Central memory CD8-positive, alpha-beta T cell (primary cell): ENCODE data around the gene S100A10.

Experiments
- ATAC-seq: fragments of 150-1000 bp; cut with Tn5 transposase; replicated peaks from 2 replicates; pipeline ENCODE4 v1.10.0; 2022; ENCODE audit warnings: mild to moderate bottlenecking, moderate FRiP score, moderate number of reproducible peaks; ENCODE audit not compliant: poor library complexity, severe bottlenecking; ENCODE audit errors: extremely low read depth
- DNase-seq, 2 donors: peaks; one replicate each; pipeline ENCODE4 v3.0.0; 2021; ENCODE audit warnings: low spot score in 2 of 2
- H3K27ac Mint-ChIP-seq: one replicate; pipeline ENCODE4 v1.8.0; 2022; ENCODE audit warnings: low read depth, mild to moderate bottlenecking, moderate library complexity, mixed read lengths
- H3K27me3 Mint-ChIP-seq: one replicate; pipeline ENCODE4 v1.8.0; 2022; ENCODE audit warnings: mixed read lengths
- H3K36me3 Mint-ChIP-seq: one replicate; pipeline ENCODE4 v1.8.0; 2022; ENCODE audit warnings: mild to moderate bottlenecking, moderate library complexity, mixed read lengths; ENCODE audit not compliant: insufficient read depth
- H3K4me1 Mint-ChIP-seq: one replicate; pipeline ENCODE4 v1.8.0; 2022; ENCODE audit warnings: mixed read lengths
- H3K4me3 Mint-ChIP-seq: one replicate; pipeline ENCODE4 v1.8.0; 2022; ENCODE audit warnings: mild to moderate bottlenecking, moderate library complexity, mixed read lengths
- H3K9me3 Mint-ChIP-seq: one replicate; pipeline ENCODE4 v1.8.0; 2022; ENCODE audit warnings: mixed read lengths

Gene S100A10

DNA sequence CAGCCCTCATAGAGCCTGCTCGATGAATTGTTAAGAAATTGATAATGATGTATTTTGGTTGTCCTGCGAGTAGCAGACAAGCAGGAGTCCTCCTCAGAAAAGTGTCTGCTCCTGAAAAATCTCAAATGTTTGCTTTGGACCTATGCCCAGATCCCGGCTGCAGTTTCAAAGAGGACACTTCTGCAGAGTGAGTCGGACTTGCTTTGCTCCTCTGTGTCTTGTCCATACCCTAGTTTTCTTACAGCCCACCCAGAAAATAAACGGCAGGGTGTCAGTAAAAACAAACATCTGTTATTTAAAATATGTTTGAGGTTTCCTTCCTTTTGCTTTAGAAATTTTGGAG lies 2.8 kb downstream of the S100A10 start:
- Mint-ChIP-seq H3K27ac (no peak overlapping the region), H3K9me3 (no peaks in the 10 kb centered on the region), H3K27me3 (no peaks in the 10 kb centered on the region), H3K4me1 (peaks cover 74% of the 10 kb centered on the region), H3K36me3 (peaks cover 32% of the 10 kb centered on the region), H3K4me3 (peak overlapping the region; percentile 98)
- DNase-seq (no peak), ATAC-seq (no peak)

DNA sequence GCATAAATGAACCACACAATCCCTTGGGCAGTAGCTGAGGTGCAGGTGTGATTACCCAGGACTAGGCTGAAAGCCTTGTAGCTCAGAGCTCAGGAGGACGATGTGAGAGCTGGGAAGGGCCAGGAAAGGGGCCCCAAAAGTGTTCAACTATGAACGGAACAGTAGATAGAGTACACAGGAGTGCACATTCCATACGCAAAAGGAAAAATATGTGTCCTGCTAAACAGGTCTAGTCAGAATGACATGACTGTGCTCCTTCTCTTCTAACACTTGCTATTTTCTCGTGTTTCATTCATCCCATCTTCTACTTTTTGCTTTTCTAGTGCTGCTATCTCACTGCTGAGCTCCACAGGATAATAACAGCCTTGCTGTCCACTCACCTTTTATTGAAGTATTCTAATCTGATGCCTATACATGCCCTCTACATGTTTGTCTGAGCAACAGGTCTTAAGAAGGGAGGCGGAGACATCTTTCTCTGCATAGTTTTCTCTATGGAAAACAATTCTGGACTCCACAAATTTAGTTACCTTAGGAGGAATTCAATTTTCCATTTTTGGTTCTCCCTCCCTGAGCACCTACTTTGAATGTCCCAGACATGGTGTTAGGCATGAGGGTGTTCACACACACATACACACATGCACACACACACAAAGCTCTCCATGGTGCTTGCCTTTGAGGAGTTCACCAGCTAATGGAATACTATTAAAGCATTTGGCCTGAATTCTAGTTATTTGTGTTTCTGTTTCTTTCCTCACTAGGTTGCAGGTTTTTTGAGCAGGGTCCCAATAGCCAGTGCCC lies 3.4 kb downstream of the S100A10 start:
- H3K4me3 Mint-ChIP-seq = peak overlapping the region; percentile 44
- H3K27ac Mint-ChIP-seq = peak overlapping the region; percentile 73
- H3K4me1 Mint-ChIP-seq = peaks cover 77% of the 10 kb centered on the region
- no peak for ATAC-seq
- H3K27me3 Mint-ChIP-seq = no peaks in the 10 kb centered on the region
- DNase-seq = no peak
- no peaks in the 10 kb centered on the region for H3K9me3 Mint-ChIP-seq
- H3K36me3 Mint-ChIP-seq = peaks cover 34% of the 10 kb centered on the region

GRCh38 chr1:151989211-151989862 lies 4.3 kb downstream of the S100A10 start:
- DNase-seq (no peak), ATAC-seq (no peak)
- Mint-ChIP-seq H3K4me1 (peaks cover 81% of the 10 kb centered on the region), H3K36me3 (peaks cover 38% of the 10 kb centered on the region), H3K27ac (peak overlapping the region; percentile 73), H3K4me3 (peak overlapping the region; percentile 44), H3K27me3 (no peaks in the 10 kb centered on the region), H3K9me3 (no peaks in the 10 kb centered on the region)

DNA sequence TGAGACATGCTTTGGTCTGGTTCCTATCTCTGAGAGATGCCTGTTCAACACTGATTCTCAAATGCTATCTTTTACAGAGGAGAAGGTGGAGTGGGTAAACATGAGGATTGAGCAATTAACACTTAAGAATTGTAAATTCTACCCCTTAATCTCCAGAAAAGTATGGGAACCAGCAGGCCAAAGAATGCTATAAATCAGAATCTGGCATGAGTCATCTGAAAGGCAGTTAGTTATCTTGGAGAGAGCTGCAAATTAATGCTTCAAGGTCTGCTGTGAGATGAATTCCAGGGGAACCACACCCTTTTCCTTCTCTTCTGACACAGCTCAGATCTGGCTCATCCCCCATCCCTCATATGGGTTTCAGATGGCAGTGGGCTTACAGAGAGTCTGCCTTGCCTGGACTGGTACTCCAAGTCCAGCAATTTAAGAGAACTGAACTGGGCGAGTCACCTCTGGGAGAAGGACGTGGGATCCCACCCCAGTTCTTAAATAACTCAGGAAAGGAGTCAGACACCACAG lies 5.2 kb downstream of the S100A10 start:
- Mint-ChIP-seq H3K9me3 (no peaks in the 10 kb centered on the region), H3K4me1 (peaks cover 84% of the 10 kb centered on the region), H3K4me3 (no peak overlapping the region), H3K36me3 (peaks cover 41% of the 10 kb centered on the region), H3K27ac (peak overlapping the region; percentile 73), H3K27me3 (no peaks in the 10 kb centered on the region)
- no peak for DNase-seq
- no peak for ATAC-seq

DNA sequence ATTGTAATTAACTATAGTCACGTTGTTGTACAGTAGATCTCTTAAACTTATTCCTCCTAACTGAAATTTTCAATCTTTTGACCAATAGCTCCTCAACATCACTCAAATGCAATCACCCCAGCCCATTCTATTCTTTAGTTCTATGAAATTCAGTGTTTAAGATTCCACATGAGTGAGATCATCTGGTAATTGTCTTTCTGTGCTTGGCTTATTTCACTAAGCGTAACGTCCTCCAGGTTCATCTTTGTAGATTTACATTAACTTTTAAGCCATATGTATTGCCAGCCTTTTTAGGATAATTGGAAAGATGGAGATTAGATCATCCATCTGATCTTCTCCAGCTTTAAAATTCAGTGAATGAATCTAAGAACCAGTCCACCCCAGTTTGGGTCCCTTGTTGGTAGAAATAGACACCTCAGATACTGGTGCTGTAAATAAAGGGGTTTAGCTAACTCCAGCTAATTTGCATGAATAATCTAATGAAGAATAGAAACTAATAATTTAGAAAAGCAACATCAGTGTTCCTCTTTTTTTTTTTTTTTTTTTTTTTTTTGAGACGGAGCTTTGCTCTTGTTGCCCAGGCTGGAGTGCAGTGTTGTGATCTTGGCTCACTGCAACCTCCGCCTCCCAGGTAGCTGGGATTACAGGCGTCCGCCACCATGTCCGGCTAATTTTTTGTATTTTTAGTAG lies 7.0 kb downstream of the S100A10 start:
- H3K27ac Mint-ChIP-seq = no peak overlapping the region
- DNase-seq = no peak
- H3K4me1 Mint-ChIP-seq = peaks cover 78% of the 10 kb centered on the region
- peaks cover 47% of the 10 kb centered on the region for H3K36me3 Mint-ChIP-seq
- no peak for ATAC-seq
- H3K9me3 Mint-ChIP-seq = no peaks in the 10 kb centered on the region
- no peaks in the 10 kb centered on the region for H3K27me3 Mint-ChIP-seq
- H3K4me3 Mint-ChIP-seq = no peak overlapping the region

GRCh38 chr1:151985768-151986167 lies 7.9 kb downstream of the S100A10 start:
- Mint-ChIP-seq H3K4me3 (no peak overlapping the region), H3K36me3 (peaks cover 56% of the 10 kb centered on the region)

GRCh38 chr1:151985270-151985669 lies 8.4 kb downstream of the S100A10 start:
- H3K9me3 Mint-ChIP-seq = no peaks in the 10 kb centered on the region
- H3K27me3 Mint-ChIP-seq = no peaks in the 10 kb centered on the region
- peaks cover 64% of the 10 kb centered on the region for H3K4me1 Mint-ChIP-seq
- no peak for DNase-seq
- H3K27ac Mint-ChIP-seq = no peak overlapping the region
- no peak for ATAC-seq
- H3K36me3 Mint-ChIP-seq = peaks cover 58% of the 10 kb centered on the region
- H3K4me3 Mint-ChIP-seq = no peak overlapping the region

More at GRCh38 chr1:151985768-151986167, 7.9 kb downstream of the S100A10 start:
- Mint-ChIP-seq H3K4me1 (peaks cover 69% of the 10 kb centered on the region), H3K27ac (no peak overlapping the region), H3K9me3 (no peaks in the 10 kb centered on the region), H3K27me3 (no peaks in the 10 kb centered on the region)
- no peak for DNase-seq
- ATAC-seq = no peak

DNA sequence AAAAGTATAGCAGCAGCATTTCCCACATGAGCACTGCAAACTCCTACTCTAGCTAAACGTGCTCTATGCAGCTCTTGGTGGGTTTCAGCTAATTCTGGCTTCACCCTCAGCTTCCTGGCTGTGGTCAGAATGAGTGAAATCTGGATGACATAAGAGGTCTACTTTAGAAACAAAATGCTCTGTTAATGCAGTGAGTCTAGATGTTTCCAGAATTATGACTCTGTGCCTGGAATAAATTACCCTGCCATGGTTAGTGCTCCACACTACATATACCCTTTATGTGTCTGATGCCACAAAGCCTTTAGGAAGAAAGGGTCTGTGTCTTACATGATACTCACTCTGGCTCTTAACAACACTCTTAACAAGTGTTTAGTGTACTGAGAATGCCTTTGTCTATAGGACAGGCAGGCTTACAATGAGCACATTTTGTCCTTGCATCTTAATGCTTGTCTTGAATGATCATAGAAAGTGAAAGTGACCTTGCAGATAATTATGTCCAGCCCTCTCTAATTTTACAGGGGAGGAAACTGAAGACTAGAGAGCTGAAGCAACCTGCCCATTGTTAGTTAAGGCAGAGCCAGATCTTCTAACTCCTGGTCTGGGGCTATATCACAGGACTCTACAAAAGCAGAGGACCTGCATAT lies 9.2 kb downstream of the S100A10 start:
- peak overlapping the region; percentile 51 for H3K4me3 Mint-ChIP-seq
- H3K27ac Mint-ChIP-seq = peak overlapping the region; percentile 75
- ATAC-seq = peak; percentile 90

DNA sequence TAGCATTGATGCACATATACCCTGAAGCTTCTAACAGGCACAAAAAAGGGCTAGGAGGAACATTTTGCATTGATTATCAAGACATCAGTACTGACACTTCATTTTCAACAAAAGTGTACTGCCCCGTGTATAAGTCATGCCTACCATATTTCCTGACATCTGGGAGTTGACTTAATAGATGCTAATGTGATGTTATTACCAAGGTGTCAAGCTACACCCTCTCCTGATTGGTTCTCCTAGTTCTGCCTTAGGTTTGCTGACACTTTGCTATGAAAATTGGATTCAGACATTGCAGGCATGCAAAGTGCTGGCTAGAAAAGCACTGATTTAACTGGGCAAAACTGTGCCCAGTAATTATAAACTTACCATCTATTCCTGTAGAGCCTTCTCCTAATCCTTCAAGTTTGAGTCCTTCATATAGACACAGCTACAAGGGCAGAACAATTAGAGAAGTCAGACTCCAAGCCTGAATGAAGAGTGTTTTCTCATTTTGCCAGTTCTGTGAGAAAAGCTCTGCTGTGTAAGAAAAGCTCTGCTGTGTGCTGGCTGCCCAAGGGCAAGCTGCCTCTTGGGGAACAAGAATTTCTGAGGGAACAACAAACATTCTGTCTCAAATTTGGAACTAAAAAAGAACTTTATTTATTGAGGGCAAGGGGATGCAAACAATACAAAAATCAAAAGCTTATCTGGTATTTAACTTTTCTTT lies 11.2 kb downstream of the S100A10 start:
- Mint-ChIP-seq H3K27me3 (no peaks in the 10 kb centered on the region), H3K4me3 (no peak overlapping the region), H3K36me3 (peaks cover 56% of the 10 kb centered on the region), H3K4me1 (peaks cover 38% of the 10 kb centered on the region), H3K27ac (no peak overlapping the region), H3K9me3 (no peaks in the 10 kb centered on the region)
- no peak for DNase-seq
- no peak for ATAC-seq

More for the DNA sequence above, 9.2 kb downstream of the S100A10 start:
- Mint-ChIP-seq H3K36me3 (peaks cover 59% of the 10 kb centered on the region), H3K27me3 (no peaks in the 10 kb centered on the region), H3K9me3 (no peaks in the 10 kb centered on the region), H3K4me1 (peaks cover 56% of the 10 kb centered on the region)
- no peak for DNase-seq

DNA sequence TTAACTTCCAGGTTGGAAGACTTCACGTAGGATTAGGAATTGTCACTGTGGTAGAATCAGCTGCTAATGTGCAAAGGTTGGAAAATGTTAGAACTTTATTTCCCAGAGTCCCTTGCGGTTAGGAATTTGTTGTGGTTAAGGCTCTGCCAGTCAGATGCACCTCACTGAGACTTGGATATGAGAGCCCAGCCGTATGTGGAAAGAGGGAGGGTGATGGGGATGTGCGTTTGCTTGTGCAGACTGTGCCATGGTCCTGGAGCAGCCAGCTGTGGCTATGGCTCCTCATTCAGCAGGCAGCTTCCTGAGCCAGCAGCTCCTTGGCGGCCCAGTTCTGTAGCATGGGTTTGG lies 12.5 kb downstream of the S100A10 start:
- ATAC-seq = no peak
- peak overlapping the region; percentile 64 for H3K27ac Mint-ChIP-seq
- peaks cover 49% of the 10 kb centered on the region for H3K36me3 Mint-ChIP-seq

DNA sequence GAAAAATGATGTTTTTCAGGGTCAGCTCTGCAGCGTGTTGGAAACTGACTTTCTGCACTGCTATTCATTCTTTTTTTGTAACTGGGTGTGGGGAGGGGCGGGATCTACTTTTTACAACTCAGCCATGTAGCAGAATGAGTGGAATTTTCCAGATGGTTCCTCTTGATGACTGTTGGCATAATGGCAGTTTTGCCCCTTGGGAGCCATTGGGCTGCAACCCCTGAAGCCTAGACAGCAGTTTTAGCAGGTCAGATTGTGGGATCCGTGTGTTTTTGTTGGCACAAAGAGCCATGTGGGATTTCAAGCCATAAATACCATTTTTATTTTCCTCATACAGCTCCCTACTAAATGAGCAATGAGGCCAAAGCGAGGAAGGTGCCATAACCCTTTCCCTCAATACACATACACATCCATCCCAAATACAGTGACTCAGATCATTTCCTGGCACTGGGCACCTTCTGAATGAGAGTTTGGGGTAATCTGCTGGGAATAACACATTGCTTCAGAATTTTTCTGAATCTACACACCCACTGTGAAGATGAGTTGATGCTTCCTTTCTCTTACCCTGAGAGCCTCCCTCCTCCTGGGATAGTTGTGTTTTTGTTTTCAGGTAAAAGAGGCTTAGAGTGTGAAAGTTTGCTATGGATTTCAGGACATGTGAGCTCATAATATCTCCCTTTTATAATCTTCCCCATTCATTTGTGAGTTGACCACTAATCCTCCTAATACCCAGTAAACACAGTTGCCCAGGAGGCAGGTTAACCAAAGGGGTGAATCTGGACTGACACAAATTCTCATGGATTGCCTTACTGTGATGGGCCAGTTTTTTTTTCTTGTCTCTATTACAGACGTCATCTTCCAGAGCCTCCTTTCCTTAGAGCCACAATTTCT lies 13.1 kb downstream of the S100A10 start:
- H3K36me3 Mint-ChIP-seq = peaks cover 49% of the 10 kb centered on the region
- H3K9me3 Mint-ChIP-seq = no peaks in the 10 kb centered on the region
- no peaks in the 10 kb centered on the region for H3K27me3 Mint-ChIP-seq
- ATAC-seq (no peak), DNase-seq (no peak)
- peaks cover 30% of the 10 kb centered on the region for H3K4me1 Mint-ChIP-seq
- H3K4me3 Mint-ChIP-seq = no peak overlapping the region
- H3K27ac Mint-ChIP-seq = peak overlapping the region; percentile 64

More for the DNA sequence above, 12.5 kb downstream of the S100A10 start:
- peaks cover 32% of the 10 kb centered on the region for H3K4me1 Mint-ChIP-seq
- H3K9me3 Mint-ChIP-seq = no peaks in the 10 kb centered on the region
- no peaks in the 10 kb centered on the region for H3K27me3 Mint-ChIP-seq
- H3K4me3 Mint-ChIP-seq = no peak overlapping the region
- DNase-seq = no peak
